NCI-H1092 (cell line): ENCODE data around the gene GPAT3.
"Not testable (repeated sequence)": the region's sequence is repeated elsewhere in the genome, so short reads cannot be mapped to it uniquely, and the experiment has no call there.

Experiments used
- DNase-seq: peaks from one replicate; lab custom pipeline; 2025; lab: John Stamatoyannopoulos, UW

GPAT3 gene

GRCh38 chr4:83604321-83604720 lies 68.4 kb downstream of the GPAT3 start:
- DNase-seq, result no peak

- DNase-seq, result no peak
Observed at GRCh38 chr4:83605210-83605609, 69.3 kb downstream of the GPAT3 start.

GRCh38 chr4:83605744-83606172 lies 69.8 kb downstream of the GPAT3 start:
- no peak for DNase-seq

GRCh38 chr4:83606460-83606859 lies 70.6 kb downstream of the GPAT3 start:
- DNase-seq, result no peak

- no peak for DNase-seq
Observed at GRCh38 chr4:83606898-83607297, 71.0 kb downstream of the GPAT3 start.

- no peak for DNase-seq
Observed at GRCh38 chr4:83609365-83609764, 73.5 kb downstream of the GPAT3 start.

- no peak for DNase-seq
Observed at GRCh38 chr4:83610729-83611128, 74.8 kb downstream of the GPAT3 start.

GRCh38 chr4:83613023-83613422 lies 77.1 kb downstream of the GPAT3 start:
- DNase-seq, result no peak

GRCh38 chr4:83613994-83614393 lies 78.1 kb downstream of the GPAT3 start:
- no peak for DNase-seq

- DNase-seq, result no peak
Observed at GRCh38 chr4:83616252-83616651, 80.3 kb downstream of the GPAT3 start.

GRCh38 chr4:83617371-83618035 lies 81.6 kb downstream of the GPAT3 start:
- no peak for DNase-seq

GRCh38 chr4:83618431-83618830 lies 82.5 kb downstream of the GPAT3 start:
- DNase-seq, result no peak

GRCh38 chr4:83618991-83619645 lies 83.2 kb downstream of the GPAT3 start:
- DNase-seq, result no peak

GRCh38 chr4:83622127-83622526 lies 86.2 kb downstream of the GPAT3 start:
- DNase-seq, result not testable (repeated sequence)

GRCh38 chr4:83625821-83626220 lies 89.9 kb downstream of the GPAT3 start:
- no peak for DNase-seq

- no peak for DNase-seq
Observed at GRCh38 chr4:83626245-83626836, 90.4 kb downstream of the GPAT3 start.

- no peak for DNase-seq
Observed at GRCh38 chr4:83629945-83630721, 94.2 kb downstream of the GPAT3 start.

- DNase-seq, result no peak
Observed at GRCh38 chr4:83631066-83631465, 95.2 kb downstream of the GPAT3 start.

- no peak for DNase-seq
Observed at GRCh38 chr4:83636930-83637329, 101.0 kb downstream of the GPAT3 start.

- DNase-seq, result peak; percentile 19
Observed at GRCh38 chr4:83639849-83640493, 104.1 kb downstream of the GPAT3 start.

- DNase-seq, result no peak
Observed at GRCh38 chr4:83643036-83643435, 107.1 kb downstream of the GPAT3 start.
